BE2C (cell line): ENCODE results near the gene SYT9.

ENCODE experiments used
- DNase-seq: peaks from one replicate; pipeline ENCODE4 v3.0.0-alpha.2; 2020
- H3K27me3 ChIP-seq: fragments of 250-450 bp; sonication (Bioruptor Pico); 2 replicates; pipeline ENCODE4 v1.5.1; 2020; ENCODE audit warnings: mild to moderate bottlenecking
- H3K36me3 ChIP-seq: fragments of 250-450 bp; sonication (Bioruptor Pico); 2 replicates; pipeline ENCODE4 v1.5.1; 2020; ENCODE audit warnings: mild to moderate bottlenecking
- H3K4me1 ChIP-seq: fragments of 250-450 bp; sonication (Bioruptor Pico); 2 replicates; pipeline ENCODE4 v1.5.1; 2020
- H3K4me3 ChIP-seq: 2 replicates; pipeline ENCODE4 v1.5.1; 2011; ENCODE audit warnings: low read depth, low read length
- H3K9me3 ChIP-seq: fragments of 250-450 bp; sonication (Bioruptor Pico); 2 replicates; pipeline ENCODE4 v1.5.1; 2020
- CTCF ChIP-seq: IDR thresholded peaks from 2 replicates; pipeline ENCODE4 v1.5.1; 2012; ENCODE audit warnings: mild to moderate bottlenecking, low read depth, low read length

SYT9 gene

GRCh38 chr11:7275133-7275532 is 23.4 kb downstream of the SYT9 start:
- Histone ChIP-seq H3K4me1 (peaks cover 2% of the 10 kb centered on the region; the same call in 1 of the 2 replicates), H3K4me3 (no peak overlapping the region), H3K9me3 (no peaks in the 10 kb centered on the region), H3K36me3 (no peaks in the 10 kb centered on the region), H3K27me3 (no peaks in the 10 kb centered on the region)
- TF ChIP-seq CTCF: no peak
- no peak for DNase-seq

- TF ChIP-seq CTCF: peak; percentile 69
- Histone ChIP-seq H3K4me3 (no peak overlapping the region), H3K36me3 (no peaks in the 10 kb centered on the region), H3K27me3 (no peaks in the 10 kb centered on the region), H3K9me3 (no peaks in the 10 kb centered on the region), H3K4me1 (no peaks in the 10 kb centered on the region)
- DNase-seq: peak; percentile 15
These were observed 26.7 kb downstream of the SYT9 start for GRCh38 chr11:7278314-7278917.

- Histone ChIP-seq H3K4me1 (no peaks in the 10 kb centered on the region), H3K4me3 (no peak overlapping the region), H3K36me3 (no peaks in the 10 kb centered on the region), H3K9me3 (no peaks in the 10 kb centered on the region), H3K27me3 (no peaks in the 10 kb centered on the region)
- TF ChIP-seq CTCF: no peak
- DNase-seq: no peak
These were observed 28.0 kb downstream of the SYT9 start for GRCh38 chr11:7279676-7280075.

DNA sequence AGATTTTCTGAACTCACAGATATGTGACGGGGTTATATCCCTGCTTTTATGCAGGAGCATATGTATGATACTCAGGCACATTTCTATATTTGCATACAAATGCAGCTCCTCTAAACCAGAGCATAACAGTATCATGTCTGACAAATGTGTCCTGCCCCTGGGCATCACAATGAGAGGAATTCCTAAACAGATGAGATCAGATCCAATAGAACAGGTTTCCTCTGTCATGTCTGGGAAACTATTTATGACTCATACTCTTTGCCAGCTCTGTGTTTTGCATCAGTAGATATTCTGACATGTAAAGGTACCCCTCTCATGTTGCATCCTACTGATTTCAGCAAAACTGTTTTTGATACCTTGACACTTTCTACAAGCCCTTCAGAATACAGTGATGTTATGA is 29.4 kb downstream of the SYT9 start:
- Histone ChIP-seq H3K4me1 (no peaks in the 10 kb centered on the region), H3K9me3 (no peaks in the 10 kb centered on the region), H3K27me3 (no peaks in the 10 kb centered on the region), H3K36me3 (no peaks in the 10 kb centered on the region), H3K4me3 (no peak overlapping the region)
- DNase-seq: no peak
- TF ChIP-seq CTCF: no peak

- Histone ChIP-seq H3K4me3 (no peak overlapping the region), H3K36me3 (no peaks in the 10 kb centered on the region), H3K9me3 (no peaks in the 10 kb centered on the region), H3K4me1 (no peaks in the 10 kb centered on the region), H3K27me3 (no peaks in the 10 kb centered on the region)
- DNase-seq: no peak
- TF ChIP-seq CTCF: no peak
These were observed 30.1 kb downstream of the SYT9 start for GRCh38 chr11:7281809-7282208.

DNA sequence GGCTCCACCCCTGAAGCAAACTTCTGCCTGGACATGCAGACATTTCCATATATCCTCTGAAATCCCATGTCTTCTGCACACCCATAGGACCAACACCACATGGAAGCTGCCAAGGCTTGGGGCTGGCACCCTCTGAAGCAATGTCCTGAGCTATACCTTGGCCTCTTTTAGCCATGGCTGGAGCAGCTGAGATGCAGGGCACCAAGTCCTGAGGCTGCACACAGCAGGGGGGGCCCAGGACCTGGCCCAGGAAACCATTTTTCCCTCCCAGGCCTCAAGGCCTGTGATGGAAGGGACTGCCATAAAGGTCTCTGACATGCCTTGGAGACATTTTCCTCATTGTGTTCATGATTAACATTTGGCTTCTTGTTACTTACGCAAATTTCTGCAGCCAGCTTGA is 34.5 kb downstream of the SYT9 start:
- no peaks in the 10 kb centered on the region for H3K9me3 ChIP-seq
- H3K36me3 ChIP-seq: no peaks in the 10 kb centered on the region
- no peak overlapping the region for H3K4me3 ChIP-seq
- H3K27me3 ChIP-seq: no peaks in the 10 kb centered on the region
- DNase-seq: no peak
- no peaks in the 10 kb centered on the region for H3K4me1 ChIP-seq
- no peak for TF ChIP-seq CTCF
